ENCODE results near the gene OLR1.

Gene OLR1

GRCh38 chr12:10115311-10115710 is 56.6 kb downstream of the OLR1 start:
- Histone ChIP-seq H3K27me3 (ENCODE audit: control insufficient read depth, insufficient read depth, low read length) (no peaks in the 10 kb centered on the region), H3K4me1 (ENCODE audit: control insufficient read depth, insufficient read depth, low read length) (no peaks in the 10 kb centered on the region), H3K36me3 (ENCODE audit: control insufficient read depth, insufficient read depth, low read length) (no peaks in the 10 kb centered on the region), H3K9me3 (ENCODE audit: control insufficient read depth, insufficient read depth, low read length) (no peaks in the 10 kb centered on the region), H3K4me3 (ENCODE audit: low read depth, low read length) (no peak overlapping the region), H3K9ac (ENCODE audit: low read depth, low read length) (no peak overlapping the region)

- Histone ChIP-seq H3K4me3 (ENCODE audit: low read depth, low read length) (no peak overlapping the region), H3K9ac (ENCODE audit: low read depth, low read length) (no peak overlapping the region), H3K4me1 (ENCODE audit: control insufficient read depth, insufficient read depth, low read length) (no peaks in the 10 kb centered on the region), H3K9me3 (ENCODE audit: control insufficient read depth, insufficient read depth, low read length) (no peaks in the 10 kb centered on the region), H3K27me3 (ENCODE audit: control insufficient read depth, insufficient read depth, low read length) (no peaks in the 10 kb centered on the region), H3K36me3 (ENCODE audit: control insufficient read depth, insufficient read depth, low read length) (no peaks in the 10 kb centered on the region)
Observed at GRCh38 chr12:10113920-10114319, 58.0 kb downstream of the OLR1 start.

- no peaks in the 10 kb centered on the region for H3K27me3 ChIP-seq (ENCODE audit: control insufficient read depth, insufficient read depth, low read length)
- H3K9me3 ChIP-seq (ENCODE audit: control insufficient read depth, insufficient read depth, low read length): no peaks in the 10 kb centered on the region
- H3K4me1 ChIP-seq (ENCODE audit: control insufficient read depth, insufficient read depth, low read length): no peaks in the 10 kb centered on the region
- no peak overlapping the region for H3K4me3 ChIP-seq (ENCODE audit: low read depth, low read length)
- no peaks in the 10 kb centered on the region for H3K36me3 ChIP-seq (ENCODE audit: control insufficient read depth, insufficient read depth, low read length)
- no peak overlapping the region for H3K9ac ChIP-seq (ENCODE audit: low read depth, low read length)
Observed at GRCh38 chr12:10113075-10113474, 58.9 kb downstream of the OLR1 start.

GRCh38 chr12:10111451-10111850 is 60.5 kb downstream of the OLR1 start:
- H3K9ac ChIP-seq (ENCODE audit: low read depth, low read length): no peak overlapping the region

GRCh38 chr12:10110256-10110844 is 61.6 kb downstream of the OLR1 start:
- H3K9ac ChIP-seq (ENCODE audit: low read depth, low read length): no peak overlapping the region
- no peak overlapping the region for H3K4me3 ChIP-seq (ENCODE audit: low read depth, low read length)
- H3K9me3 ChIP-seq (ENCODE audit: control insufficient read depth, insufficient read depth, low read length): no peaks in the 10 kb centered on the region
- H3K36me3 ChIP-seq (ENCODE audit: control insufficient read depth, insufficient read depth, low read length): no peaks in the 10 kb centered on the region
- no peaks in the 10 kb centered on the region for H3K27me3 ChIP-seq (ENCODE audit: control insufficient read depth, insufficient read depth, low read length)
- H3K4me1 ChIP-seq (ENCODE audit: control insufficient read depth, insufficient read depth, low read length): no peaks in the 10 kb centered on the region

More at GRCh38 chr12:10111451-10111850, 60.5 kb downstream of the OLR1 start:
- Histone ChIP-seq H3K9me3 (ENCODE audit: control insufficient read depth, insufficient read depth, low read length) (no peaks in the 10 kb centered on the region), H3K4me1 (ENCODE audit: control insufficient read depth, insufficient read depth, low read length) (no peaks in the 10 kb centered on the region), H3K27me3 (ENCODE audit: control insufficient read depth, insufficient read depth, low read length) (no peaks in the 10 kb centered on the region), H3K4me3 (ENCODE audit: low read depth, low read length) (no peak overlapping the region), H3K36me3 (ENCODE audit: control insufficient read depth, insufficient read depth, low read length) (no peaks in the 10 kb centered on the region)
